Measurements from ENCODE around the gene ACVR1C. TPM values are rescaled to one million over a fixed set of nuclear protein-coding genes. Genes with fewer than 3 reads are reported as not detected.

ACVR1C gene
- polyA plus RNA-seq, 1 donor, result 0.14 TPM

DNA sequence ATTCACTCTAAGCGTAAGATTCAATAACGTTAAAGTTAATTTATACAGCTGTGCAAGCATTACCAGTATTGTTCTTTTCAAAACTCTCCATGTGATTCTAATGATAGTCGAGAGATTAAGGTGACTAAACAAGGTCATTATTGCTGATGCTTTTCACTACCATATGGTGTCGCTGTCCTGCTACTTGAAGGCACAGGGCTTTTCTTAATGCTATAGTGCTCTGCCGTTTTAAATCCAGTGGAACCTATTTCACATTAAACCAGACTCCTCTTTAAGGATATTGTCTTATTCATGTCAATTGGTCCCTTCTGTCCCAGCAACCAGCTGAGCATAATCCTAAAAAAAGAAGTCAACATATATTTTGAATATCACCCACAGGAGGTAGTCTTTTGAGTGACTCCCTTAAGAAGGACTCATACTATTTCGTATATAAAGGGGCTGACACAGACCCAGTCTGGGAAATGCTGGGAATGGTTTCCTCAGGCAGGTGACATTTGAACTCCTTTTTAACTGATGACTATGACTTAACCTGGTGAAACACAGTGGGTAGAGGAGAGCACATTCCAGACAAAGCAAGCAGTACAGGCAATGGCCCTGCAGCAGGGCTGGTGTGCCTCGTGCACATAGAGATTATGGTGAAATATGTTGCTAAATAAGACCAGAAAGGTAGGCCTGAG is 130.9 kb downstream of the ACVR1C start:
- no peak for DNase-seq (ENCODE audit: low read depth)

DNA sequence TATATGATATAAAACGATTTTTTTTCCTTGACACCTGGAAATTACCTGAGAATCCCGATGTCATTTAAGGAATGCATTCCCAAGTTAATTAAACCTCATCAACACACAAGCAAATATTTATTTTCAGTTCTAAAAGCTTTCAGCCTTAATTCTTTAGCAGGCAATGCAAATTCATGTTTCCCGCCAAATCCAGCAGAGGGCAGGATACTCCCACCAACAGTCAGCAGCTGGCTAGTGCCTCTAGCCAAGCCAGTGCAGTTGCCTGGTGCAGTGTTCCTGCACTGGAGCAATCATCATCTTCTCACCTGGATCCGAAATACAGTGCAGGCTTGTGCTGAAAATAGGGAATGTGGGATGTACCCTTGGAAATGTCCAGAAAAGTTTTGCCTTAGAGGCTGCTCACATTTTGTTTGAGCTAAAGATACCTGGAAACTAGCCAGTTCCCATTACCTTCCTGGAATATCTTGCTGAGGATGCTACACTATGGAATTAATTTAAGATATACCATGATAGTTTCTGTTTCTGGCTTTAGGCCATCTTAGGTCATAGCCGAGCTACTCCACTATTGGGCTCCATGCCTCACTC is 136.4 kb downstream of the ACVR1C start:
- peak; percentile 22 for DNase-seq (ENCODE audit: low read depth)

- no peak for DNase-seq (ENCODE audit: low read depth)
Measured at GRCh38 chr2:157489983-157490382, 138.7 kb downstream of the ACVR1C start.

DNA sequence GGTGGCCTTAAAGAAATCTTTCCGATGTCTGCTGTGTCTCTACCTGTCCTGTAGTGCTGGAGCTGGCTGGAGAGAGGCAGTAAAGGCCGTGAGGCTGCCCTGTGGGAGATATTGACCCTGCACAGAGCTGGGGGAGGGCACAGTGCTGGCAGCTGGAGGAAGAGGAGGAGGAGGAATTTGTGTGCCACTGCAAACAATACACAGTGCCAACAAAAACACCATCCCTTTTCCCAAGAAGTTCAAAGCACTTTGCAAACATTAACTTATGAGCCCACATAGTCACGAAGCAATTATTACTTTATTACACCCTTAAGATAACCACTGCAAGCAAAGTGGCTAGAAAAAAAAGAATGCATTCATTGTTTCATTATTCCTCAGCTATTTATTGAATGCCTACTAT is 139.8 kb downstream of the ACVR1C start:
- DNase-seq (ENCODE audit: low read depth), result no peak

- no peak for DNase-seq (ENCODE audit: low read depth)
Measured at GRCh38 chr2:157487747-157488146, 140.9 kb downstream of the ACVR1C start.

- no peak for DNase-seq (ENCODE audit: low read depth)
Measured at GRCh38 chr2:157487271-157487610, 141.4 kb downstream of the ACVR1C start.

DNA sequence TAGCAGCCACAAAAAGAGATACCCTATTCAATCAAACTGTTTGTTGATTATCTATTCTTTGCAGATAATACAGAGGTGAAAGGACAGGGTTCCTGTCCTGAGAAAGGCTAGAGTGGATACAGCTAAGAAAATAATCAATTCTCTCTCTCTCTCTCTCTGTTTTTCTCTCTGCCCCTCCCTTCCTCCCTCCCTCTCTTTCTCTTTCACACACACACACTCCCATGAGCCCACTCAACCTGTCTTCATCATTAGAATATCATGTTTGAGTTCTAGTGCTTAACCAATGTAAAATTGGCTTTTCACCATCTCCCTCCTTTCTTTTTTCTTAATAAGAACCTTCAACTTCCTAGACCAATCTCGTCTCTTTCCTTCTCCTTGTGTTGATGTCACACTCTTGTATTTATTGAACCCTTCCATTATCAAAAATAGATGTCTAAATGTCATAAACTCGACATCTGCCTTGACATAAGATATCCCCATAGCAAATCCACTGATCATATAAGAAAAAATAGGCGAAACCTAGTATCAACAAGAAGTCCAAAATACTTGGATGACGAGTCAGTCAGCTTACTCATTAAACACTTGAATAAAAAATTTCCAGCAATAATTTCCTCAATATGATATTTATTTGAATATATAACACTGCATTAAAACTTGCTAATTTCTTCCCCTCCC is 141.9 kb downstream of the ACVR1C start:
- DNase-seq (ENCODE audit: low read depth), result no peak

- DNase-seq (ENCODE audit: low read depth), result no peak
Measured at GRCh38 chr2:157480182-157480961, 148.3 kb downstream of the ACVR1C start.

DNA sequence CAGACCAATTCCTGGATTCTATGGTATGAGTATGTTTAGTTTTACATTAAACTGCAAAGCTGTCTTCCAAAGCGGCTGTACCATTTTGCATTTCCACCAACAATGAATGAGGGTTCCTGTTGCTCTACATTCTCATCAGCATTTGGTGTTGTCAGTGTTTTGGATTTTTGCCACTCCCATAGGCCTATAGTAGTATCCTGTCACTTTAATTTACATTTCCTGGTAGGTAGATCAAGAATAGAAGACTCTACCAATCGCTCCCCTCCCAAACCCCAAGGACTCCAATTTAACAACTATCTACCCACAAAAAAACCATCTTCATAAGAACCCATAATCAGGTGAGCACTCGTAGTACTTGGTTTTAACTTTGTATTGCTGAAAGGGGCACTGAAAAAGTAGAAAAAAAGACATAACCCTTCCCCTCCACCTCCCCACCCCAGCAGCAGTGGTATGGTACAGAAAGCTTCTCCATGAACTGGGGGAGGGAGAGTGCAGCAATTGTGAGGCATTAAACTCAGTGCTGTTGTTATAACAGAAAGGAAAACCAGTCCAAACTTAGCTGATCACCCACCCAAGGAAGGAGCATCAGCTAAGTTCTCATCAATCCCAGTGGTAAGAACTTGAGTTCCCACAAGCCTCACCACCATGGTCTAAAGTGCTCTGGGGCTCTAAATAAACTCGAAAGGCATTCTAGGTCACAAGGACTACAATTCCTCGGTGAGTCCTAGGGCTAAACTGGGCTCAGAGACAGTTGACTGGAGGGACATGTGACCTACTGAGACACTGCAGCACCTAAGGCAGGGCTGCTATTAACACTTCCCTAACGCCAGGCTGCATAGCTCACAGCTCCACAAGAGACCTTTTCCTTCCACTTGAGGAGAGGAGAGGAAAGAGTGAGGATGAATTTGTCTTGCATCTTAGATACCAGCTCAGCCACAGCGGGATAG is 149.3 kb downstream of the ACVR1C start:
- DNase-seq (ENCODE audit: low read depth), result no peak

- no peak for DNase-seq (ENCODE audit: low read depth)
Measured at GRCh38 chr2:157477919-157478318, 150.7 kb downstream of the ACVR1C start.

- DNase-seq (ENCODE audit: low read depth), result no peak
Measured at GRCh38 chr2:157476953-157477709, 151.5 kb downstream of the ACVR1C start.

Other genes starting within 250 kb of the ACVR1C start
- 0.62 TPM for gene CYTIP, start 184.8 kb downstream of the ACVR1C start, polyA plus RNA-seq (ENCODE audit: insufficient read length)
- gene ACVR1, start 247.5 kb upstream of the ACVR1C start, polyA plus RNA-seq (ENCODE audit: insufficient read length), result 26.3 TPM